GM19025 (cell line): Measurements from ENCODE around the gene MED9.
"Not testable (repeated sequence)": the region's sequence is repeated elsewhere in the genome, so short reads cannot be mapped to it uniquely, and the experiment has no call there.

ENCODE experiments used
- ATAC-seq: cut with Tn5 transposase; IDR thresholded peaks from one replicate; pipeline ENCODE4 v1.9.1; 2021; ENCODE audit warnings: mild to moderate bottlenecking, low read depth, moderate library complexity; ENCODE audit not compliant: unreplicated experiment

The MED9 gene

GRCh38 chr17:17454700-17455099, 22.1 kb upstream of the MED9 start:
- ATAC-seq: not testable (repeated sequence)

- no peak for ATAC-seq
These were observed 21.6 kb upstream of the MED9 start for GRCh38 chr17:17455173-17455572.

DNA sequence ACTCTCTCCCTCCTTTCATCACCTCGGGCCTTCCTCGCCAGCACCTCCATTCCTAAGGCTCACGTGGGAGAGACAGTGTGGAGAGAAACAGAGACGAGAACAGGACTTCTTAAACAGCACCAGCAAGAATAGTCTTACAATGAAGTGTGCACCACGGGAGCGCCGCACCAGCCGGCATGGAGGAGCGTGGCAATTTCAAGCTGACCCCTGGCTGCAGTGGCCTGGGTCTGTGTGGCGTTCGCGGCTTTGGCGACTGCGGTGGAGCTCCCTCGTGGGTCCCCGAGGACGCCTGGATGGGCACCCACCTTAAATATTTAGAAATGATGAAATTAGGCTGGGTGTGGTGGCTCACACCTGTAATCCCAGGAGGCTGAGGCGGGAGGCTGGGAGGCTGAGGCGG, 20.5 kb upstream of the MED9 start:
- ATAC-seq: no peak

DNA sequence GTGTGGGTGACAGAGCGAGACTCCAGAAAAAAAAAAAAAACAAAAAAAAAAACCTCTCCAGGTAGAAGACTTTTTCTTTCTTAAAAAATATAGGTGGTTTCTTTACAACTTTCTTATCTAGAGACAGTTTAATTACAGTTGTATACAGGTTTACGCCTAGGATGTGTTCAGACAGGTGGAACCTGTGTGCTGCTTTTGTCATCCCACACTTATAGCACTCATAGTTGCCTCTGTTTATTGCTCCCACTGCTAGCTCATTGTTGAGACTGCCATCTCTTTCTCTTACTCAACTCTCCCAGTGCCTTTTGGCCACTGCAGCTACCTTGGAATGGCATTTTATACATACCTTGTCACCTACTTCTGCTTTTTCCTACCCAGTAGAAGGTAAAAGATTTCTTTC, 19.1 kb upstream of the MED9 start:
- no peak for ATAC-seq

GRCh38 chr17:17460038-17460437, 16.8 kb upstream of the MED9 start:
- no peak for ATAC-seq

DNA sequence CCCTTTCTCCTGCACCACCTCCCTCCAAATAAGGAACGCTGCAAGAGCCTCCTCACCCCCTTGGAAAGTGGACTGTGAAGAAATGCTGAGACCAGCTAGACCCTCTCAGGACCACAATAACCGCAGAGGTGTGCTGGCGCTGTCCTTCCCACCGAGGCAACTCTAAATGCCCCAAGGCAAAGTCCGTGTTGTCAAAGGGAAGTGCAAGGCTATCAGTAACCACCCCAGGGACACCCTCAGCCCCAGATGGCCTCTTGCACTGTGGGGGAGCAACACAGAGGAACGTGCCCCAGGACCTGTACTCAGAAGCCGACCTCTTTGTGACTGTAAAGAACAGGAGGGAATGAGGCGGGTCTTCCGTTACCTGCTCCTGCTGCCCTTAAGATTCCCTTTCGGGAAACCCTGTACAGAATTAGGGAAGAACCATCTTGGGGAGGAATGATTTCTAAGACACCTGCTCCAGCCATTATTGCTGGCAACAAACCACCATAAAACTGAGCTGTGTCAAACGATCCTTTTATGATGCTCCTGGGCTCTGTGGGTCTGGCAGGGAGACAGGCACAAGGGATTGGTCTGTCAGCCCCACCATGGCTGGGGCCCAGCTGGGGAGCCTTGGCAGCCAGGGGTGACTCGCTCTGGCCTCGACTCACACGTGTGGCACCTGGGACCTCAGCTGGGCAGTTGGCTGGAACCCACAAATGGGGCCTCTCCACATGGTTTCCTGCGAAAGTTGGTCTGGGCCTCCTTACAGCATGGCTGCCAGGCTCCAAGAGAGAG, 14.6 kb upstream of the MED9 start:
- no peak for ATAC-seq

DNA sequence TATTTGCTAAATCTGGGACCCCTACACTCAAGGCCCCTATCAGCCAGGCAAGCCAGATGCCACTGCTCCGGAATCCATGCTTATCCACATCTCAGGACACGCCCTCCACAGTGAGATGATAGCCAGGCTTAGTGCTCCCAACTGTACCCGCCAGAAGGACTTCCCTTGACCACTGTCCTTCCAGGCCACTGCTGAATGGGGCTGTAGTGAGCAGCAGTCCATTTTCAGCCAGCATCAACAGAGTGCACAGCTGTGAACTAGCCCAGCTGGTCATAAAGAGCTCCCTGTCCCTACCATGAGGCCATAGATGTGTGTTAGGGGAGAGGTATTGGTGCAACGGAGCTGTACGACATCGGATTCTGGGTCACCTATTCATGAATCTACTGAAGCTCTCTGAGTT, 13.0 kb upstream of the MED9 start:
- no peak for ATAC-seq

DNA sequence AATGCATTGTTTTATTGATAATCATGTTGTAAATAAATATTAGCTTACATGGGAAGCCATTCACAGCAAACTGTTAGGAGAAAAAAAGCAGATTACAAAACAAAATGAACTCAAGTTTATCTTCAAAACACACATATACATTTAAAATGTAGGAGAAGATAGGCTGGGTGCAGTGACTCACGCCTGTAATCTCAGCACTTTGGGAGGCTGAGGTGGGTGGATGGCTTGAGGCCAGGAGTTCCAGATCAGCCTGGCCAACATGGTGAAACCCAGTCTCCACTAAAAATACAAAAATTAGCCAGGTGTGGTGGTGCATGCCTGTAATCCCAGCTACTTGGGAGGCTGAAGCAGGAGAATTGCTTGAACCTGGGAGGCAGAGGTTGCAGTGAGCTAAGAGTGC, 10.9 kb upstream of the MED9 start:
- ATAC-seq: not testable (repeated sequence)

- ATAC-seq: no peak
These were observed 10.3 kb upstream of the MED9 start for GRCh38 chr17:17466511-17466910.

- no peak for ATAC-seq
These were observed 9.8 kb upstream of the MED9 start for GRCh38 chr17:17467016-17467415.

DNA sequence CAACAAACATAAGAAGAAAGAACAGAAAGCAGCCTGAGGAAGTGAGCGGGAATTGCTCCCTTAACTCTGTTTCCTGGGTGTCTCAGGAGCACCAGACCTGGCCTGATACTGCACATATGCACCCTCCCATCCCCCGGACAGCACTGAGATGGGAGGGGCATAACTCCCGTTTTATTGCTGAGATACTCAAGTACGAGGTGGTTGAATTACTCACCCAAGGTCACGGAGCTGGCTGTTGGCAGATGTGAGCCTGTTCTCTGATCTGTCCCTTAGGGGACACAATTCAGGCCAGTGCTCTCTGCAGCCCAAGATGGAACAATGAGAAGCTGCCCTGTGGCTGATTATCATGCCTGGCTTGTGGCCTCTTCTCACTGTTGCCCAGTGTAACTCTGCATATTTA, 9.1 kb upstream of the MED9 start:
- ATAC-seq: no peak

GRCh38 chr17:17468217-17469010, 8.4 kb upstream of the MED9 start:
- ATAC-seq: no peak

DNA sequence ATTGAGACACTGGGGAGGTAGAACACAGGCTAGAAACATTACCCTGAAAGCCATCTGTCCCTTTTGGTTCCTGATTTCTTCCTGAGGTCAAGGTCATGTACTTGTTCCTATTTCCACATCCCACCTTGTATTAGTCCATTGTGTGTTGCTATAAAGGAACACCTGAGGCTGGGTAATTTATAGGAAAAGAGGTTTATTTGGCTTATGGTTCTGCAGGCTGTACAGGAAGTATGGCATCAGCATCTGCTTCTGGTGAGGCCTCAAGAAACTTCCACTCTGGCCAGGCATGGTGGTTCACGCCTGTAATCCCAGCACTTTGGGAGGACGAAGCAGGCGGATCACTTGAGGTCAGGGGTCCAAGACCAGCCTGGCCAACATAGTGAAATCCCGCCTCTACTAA, 7.4 kb upstream of the MED9 start:
- ATAC-seq: no peak

DNA sequence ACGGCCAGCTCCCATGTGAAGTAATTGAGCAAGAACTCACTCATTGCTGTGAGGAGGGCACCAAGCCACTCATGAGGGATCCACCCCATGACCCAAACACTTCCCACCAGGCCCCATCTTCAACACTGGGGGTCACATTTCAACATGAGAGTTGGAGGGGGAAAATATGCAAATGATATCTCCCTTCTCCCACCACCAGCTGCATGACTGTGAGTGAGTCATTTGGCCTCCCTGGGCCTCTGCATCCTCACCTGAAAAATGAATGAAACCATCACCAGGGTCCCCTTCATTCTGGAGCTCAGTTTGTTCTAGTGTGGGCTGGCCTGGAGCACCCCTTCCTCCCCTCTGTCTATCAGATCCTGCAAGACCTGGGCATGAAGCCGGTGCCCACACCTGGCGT, 6.8 kb upstream of the MED9 start:
- no peak for ATAC-seq

DNA sequence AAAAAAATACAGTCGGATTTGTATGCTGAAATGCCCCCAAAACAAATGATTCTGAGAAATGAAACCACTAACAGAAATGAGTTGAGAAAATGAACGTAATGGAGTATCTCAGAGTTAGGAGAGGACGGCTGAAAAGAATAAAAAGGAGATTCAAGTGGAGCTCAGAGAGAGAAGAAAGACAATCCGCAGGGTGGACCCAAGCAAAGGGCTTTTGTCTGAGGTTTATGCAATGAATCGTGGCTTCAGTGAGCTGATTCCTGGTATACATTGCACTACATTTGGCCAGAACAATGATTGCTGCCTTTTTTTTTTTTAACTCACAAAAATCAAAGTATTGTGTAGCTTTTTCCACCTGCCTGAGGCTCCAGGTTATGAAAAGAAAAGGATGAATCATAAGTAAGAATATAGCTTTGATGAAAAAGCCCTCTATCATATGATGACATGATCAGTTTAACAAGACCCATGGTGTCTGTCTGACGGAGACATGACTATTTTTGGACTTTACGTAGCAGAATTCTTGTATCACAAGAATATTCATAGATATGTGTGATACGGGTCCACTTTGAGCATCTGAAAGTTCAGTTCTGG, 4.4 kb upstream of the MED9 start:
- ATAC-seq: no peak

DNA sequence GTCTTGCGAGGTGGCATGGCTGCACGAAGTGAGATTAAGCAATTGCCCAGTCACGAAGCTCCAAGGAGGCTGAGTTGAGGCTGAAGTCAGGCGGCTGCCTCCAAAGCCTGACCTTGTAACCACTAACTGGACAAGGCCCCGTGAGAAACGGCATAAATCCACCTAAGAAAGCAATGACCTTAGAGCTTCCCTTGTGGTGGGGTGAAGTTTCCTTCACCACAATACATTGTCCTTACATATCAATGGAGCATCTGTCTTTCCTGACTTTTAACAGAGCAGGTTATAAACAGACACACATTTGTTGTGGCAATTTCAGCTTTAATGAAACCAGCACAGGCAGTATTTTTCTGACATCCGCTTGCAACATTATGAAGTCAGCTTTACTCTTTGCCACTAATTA, 2.5 kb upstream of the MED9 start:
- no peak for ATAC-seq

- no peak for ATAC-seq
These were observed 2.4 kb downstream of the MED9 start for GRCh38 chr17:17479209-17479608.

DNA sequence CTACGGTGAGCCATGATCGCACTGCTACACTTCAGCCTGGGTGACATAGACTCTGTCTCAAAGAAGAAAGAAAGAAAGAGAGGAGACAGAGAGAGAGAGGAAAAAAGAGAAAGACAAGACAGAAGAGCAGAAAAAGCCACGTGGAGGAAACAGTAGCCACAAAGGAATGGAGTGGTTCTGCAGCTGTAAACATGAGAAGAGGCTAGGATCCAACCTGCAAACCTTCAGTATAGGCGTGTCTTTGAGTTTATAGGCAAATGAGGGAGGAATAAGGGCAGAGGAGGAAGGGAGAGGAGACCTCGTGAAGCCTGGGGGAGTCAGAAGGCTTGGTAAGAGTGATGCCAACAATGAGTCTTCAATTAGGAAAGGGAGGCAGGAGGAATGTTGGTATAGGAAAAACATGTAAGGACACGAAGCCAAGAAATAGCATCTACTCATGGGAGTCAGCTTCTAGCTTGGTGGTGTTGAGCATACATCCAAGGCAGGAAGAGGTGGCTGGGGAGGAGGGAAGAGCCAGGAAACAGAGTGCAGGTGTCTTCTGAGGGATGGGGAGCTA, 3.9 kb downstream of the MED9 start:
- no peak for ATAC-seq

GRCh38 chr17:17481860-17482259, 5.1 kb downstream of the MED9 start:
- ATAC-seq: no peak

- ATAC-seq: no peak
These were observed 7.7 kb downstream of the MED9 start for GRCh38 chr17:17484451-17484899.

- ATAC-seq: no peak
These were observed 8.6 kb downstream of the MED9 start for GRCh38 chr17:17485420-17485819.
